Spleen (tissue), 13 donors: ENCODE data around the gene IL12B. TPM values are rescaled to one million over a fixed set of nuclear protein-coding genes. Genes with fewer than 3 reads are reported as not detected.
"Not testable (repeated sequence)": the region's sequence is repeated elsewhere in the genome, so short reads cannot be mapped to it uniquely, and the experiment has no call there.

Experiments used
- DNase-seq: peaks from one replicate; pipeline ENCODE4 v3.0.0-alpha.2; 2020
- H3K27ac ChIP-seq, 8 donors: fragments of 200-600 bp; sonication (generic) in 7 of 8; 1 replicate in 4 of 8; 2 replicates in 4 of 8; pipeline versions ENCODE4 v1.5.0 to v1.8.0; 2016 to 2021; ENCODE audit warnings: inconsistent platforms in 4 of 8, mild to moderate bottlenecking in 4 of 8, moderate library complexity in 1 of 8
- H3K27me3 ChIP-seq, 7 donors: fragments of 200-600 bp; sonication (generic) in 6 of 7; replicated peaks in 1 of 7; 1 replicate in 4 of 7; 2 replicates in 3 of 7; pipeline versions ENCODE4 v1.5.0 to v1.8.0; 2016 to 2021; ENCODE audit warnings: inconsistent platforms in 3 of 7, mild to moderate bottlenecking in 1 of 7
- H3K36me3 ChIP-seq, 6 donors: fragments of 200-600 bp; sonication (generic) in 5 of 6; 1 replicate in 4 of 6; 2 replicates in 2 of 6; pipeline versions ENCODE4 v1.5.0 to v1.8.0; 2016 to 2021; ENCODE audit warnings: inconsistent platforms in 2 of 6
- H3K4me1 ChIP-seq, 6 donors: fragments of 200-600 bp; sonication (generic) in 5 of 6; 1 replicate in 3 of 6; 2 replicates in 3 of 6; pipeline versions ENCODE4 v1.5.0 to v1.8.0; 2016 to 2021; ENCODE audit warnings: inconsistent platforms in 3 of 6
- H3K4me3 ChIP-seq, 8 donors: fragments of 200-600 bp; sonication (generic) in 7 of 8; 1 replicate in 4 of 8; 2 replicates in 4 of 8; pipeline versions ENCODE4 v1.5.0 to v1.8.0; 2016 to 2021; ENCODE audit warnings: inconsistent platforms in 4 of 8, mild to moderate bottlenecking in 4 of 8, moderate library complexity in 2 of 8
- H3K9me3 ChIP-seq, 8 donors: fragments of 200-600 bp; sonication (generic) in 7 of 8; 1 replicate in 4 of 8; 2 replicates in 4 of 8; pipeline versions ENCODE4 v1.5.0 to v1.8.0; 2016 to 2021; ENCODE audit warnings: inconsistent platforms in 4 of 8
- POLR2A ChIP-seq, 3 donors: fragments of 450-650 bp; IDR thresholded peaks; one replicate each; pipeline ENCODE4 v1.5.1; 2017; ENCODE audit warnings: antibody characterized with exemption in 3 of 3, mild to moderate bottlenecking in 1 of 3
- POLR2AphosphoS5 ChIP-seq, 3 donors: sonication (generic); formaldehyde crosslinking; IDR thresholded peaks; one replicate each; pipeline ENCODE4 v1.5.1; 2017; ENCODE audit warnings: antibody characterized with exemption in 3 of 3
- WGBS, 5 donors: extraction: QIAGEN DNeasy Blood & Tissue Kit in 3 of 5; methylation state at CpG; one replicate each; pipeline versions ENCODE4 v1.1.5 to v1.1.7; 2013 to 2018; 5-methylcytosine and 5-hydroxymethylcytosine counted together
- intact Hi-C: fragments of 100-400 bp; cut with DNase I; formaldehyde crosslinking; loops from one replicate; pipeline ENCODE4 v1.15.0; 2023; ENCODE audit warnings: low total_unique reads
- long read RNA-seq, 2 donors: transcript quantifications; one replicate each; lab custom pipeline, GENCODE V29; 2026
- polyA plus RNA-seq, 3 donors: library from polyadenylated mRNA; stranded (reverse); fragments of 200-250 nt; gene quantifications; one replicate each; pipeline ENCODE4 v1.2.1, GENCODE V29; 2013
- total RNA-seq, 7 donors: library from RNA; depleted of rRNA in 3 of 7; stranded (reverse); fragments of >200 nt in 3 of 7; fragmentation: NEBNext Ultra II Directional in 4 of 7; extraction: Animal tissue kit (Norgen Biotek cat#: 25700) in 4 of 7; gene quantifications; one replicate each; pipeline versions ENCODE4 v1.1.0 to v1.2.1, GENCODE V29; 2016 to 2021
- TF ChIP-seq, protein P1 (sequence below), 11 experiments: fragments of 200-600 bp in 7 of 11; fragments of 450-650 bp in 4 of 11; sonication (generic) in 4 of 11; IDR thresholded peaks in 8 of 11; conservative IDR thresholded peaks in 3 of 11; 1 replicate in 7 of 11; 2 replicates in 4 of 11; pipeline versions ENCODE4 v1.4.0 to v1.8.0; 2016 to 2021; ENCODE audit warnings: antibody characterized with exemption in 11 of 11, inconsistent platforms in 4 of 11, mild to moderate bottlenecking in 1 of 11
- donor health status: healthy with polysubstance abuse.
- donor health status: DM: no; HTN: no; CAD: no; lungs with moderate emphysema.
- donor health status: DM: no; HTN: no; CAD: no.
- donor health status: Bipolar disorder and iron deficiency.
- donor health status: healthy.
- donor health status: DM: no; HTN: no; CAD: no.
- donor health status: DM: yes; HTN: yes; CAD: no.

The IL12B gene
- under 1 TPM in 2 of 7 donors, not detected in 5; 0.23 to 0.29 TPM for total RNA-seq
- polyA plus RNA-seq, result under 1 TPM in 2 of 3 donors, not detected in 1; 0.06 to 0.07 TPM
- long read RNA-seq, donor 1, result 0 reads
- long read RNA-seq, donor 2, result 0 reads

GRCh38 chr5:159330131-159330800 lies at the start of gene IL12B:
Gene IL12B (minus strand): TSS chr5:159330487. CDS start chr5:159326782, 3,705 bp downstream.
- intact Hi-C loops, result no loop called here
- peak within 1 kb of the TSS; percentile 27 to 69 (median 34) for H3K4me3 ChIP-seq
- WGBS, 5 donors, result 47 to 70% (median 57%) methylated on average over 4 of the region's 4 CpGs
- TF ChIP-seq, protein P1, sequence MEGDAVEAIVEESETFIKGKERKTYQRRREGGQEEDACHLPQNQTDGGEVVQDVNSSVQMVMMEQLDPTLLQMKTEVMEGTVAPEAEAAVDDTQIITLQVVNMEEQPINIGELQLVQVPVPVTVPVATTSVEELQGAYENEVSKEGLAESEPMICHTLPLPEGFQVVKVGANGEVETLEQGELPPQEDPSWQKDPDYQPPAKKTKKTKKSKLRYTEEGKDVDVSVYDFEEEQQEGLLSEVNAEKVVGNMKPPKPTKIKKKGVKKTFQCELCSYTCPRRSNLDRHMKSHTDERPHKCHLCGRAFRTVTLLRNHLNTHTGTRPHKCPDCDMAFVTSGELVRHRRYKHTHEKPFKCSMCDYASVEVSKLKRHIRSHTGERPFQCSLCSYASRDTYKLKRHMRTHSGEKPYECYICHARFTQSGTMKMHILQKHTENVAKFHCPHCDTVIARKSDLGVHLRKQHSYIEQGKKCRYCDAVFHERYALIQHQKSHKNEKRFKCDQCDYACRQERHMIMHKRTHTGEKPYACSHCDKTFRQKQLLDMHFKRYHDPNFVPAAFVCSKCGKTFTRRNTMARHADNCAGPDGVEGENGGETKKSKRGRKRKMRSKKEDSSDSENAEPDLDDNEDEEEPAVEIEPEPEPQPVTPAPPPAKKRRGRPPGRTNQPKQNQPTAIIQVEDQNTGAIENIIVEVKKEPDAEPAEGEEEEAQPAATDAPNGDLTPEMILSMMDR (IDR thresholded peaks at IDR 0.05 in 8 of 11, conservative IDR thresholded peaks at IDR 0.05 in 3 of 11), result no peak
- TF ChIP-seq POLR2A (IDR thresholded peaks at IDR 0.05), result no peak
- no peak for TF ChIP-seq POLR2AphosphoS5 (IDR thresholded peaks at IDR 0.05)
- no peaks in the 10 kb centered on the region for H3K9me3 ChIP-seq
- peaks cover 2 to 35% (median 22%) of the 10 kb centered on the region in 6 donors for H3K4me1 ChIP-seq
- peak within 1 kb of the TSS; percentile 57 to 89 (median 77) for H3K27ac ChIP-seq
- H3K36me3 ChIP-seq, result no peaks in the 10 kb centered on the region
- no peak for DNase-seq
- no peaks in the 10 kb centered on the region for H3K27me3 ChIP-seq

- Histone ChIP-seq H3K27me3 (no peaks in the 10 kb centered on the region), H3K27ac (no peak overlapping the region), H3K36me3 (no peaks in the 10 kb centered on the region), H3K4me3 (no peak overlapping the region), H3K9me3 (peaks cover 2 to 83% (median 74%) of the 10 kb centered on the region in 8 donors), H3K4me1 (no peaks in the 10 kb centered on the region)
- intact Hi-C loops, result no loop called here
- TF ChIP-seq POLR2A (IDR thresholded peaks at IDR 0.05) (no peak), POLR2AphosphoS5 (IDR thresholded peaks at IDR 0.05) (no peak)
- TF ChIP-seq, protein P1 (IDR thresholded peaks at IDR 0.05 in 8 of 11, conservative IDR thresholded peaks at IDR 0.05 in 3 of 11), result no peak
- no peak for DNase-seq
Measured at GRCh38 chr5:159377653-159378052, 47.4 kb upstream of the IL12B start.

DNA sequence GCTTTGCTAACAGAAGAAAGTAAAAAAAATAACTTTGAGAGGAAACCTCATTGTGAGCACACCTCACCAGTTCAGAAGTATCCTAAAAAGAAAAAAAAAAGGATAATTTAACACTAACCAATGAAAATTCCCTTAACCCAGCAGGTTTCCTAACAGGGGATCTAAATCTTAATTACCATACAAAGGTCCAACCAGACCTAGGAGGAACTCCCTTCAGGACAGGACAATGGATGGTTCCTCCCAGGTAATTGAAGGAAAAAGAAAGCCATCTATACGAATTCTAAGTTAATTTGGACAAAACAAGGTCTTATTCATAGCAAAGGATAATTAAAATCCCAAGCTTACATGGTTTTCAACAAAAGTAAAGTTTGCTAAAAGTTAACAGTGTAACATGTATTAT lies 37.6 kb upstream of the IL12B start:
- H3K4me3 ChIP-seq, DNase-seq, H3K4me1 ChIP-seq, H3K36me3 ChIP-seq, H3K27ac ChIP-seq, intact Hi-C loops, H3K27me3 ChIP-seq, H3K9me3 ChIP-seq: not testable (repeated sequence)
- WGBS, 5 donors, result 72 to 89% (median 79%) methylated on average over 1 of the region's 1 CpG

- H3K27me3 ChIP-seq, H3K4me1 ChIP-seq, H3K27ac ChIP-seq, H3K4me3 ChIP-seq, DNase-seq, H3K9me3 ChIP-seq, H3K36me3 ChIP-seq, intact Hi-C loops: not testable (repeated sequence)
- WGBS, 5 donors, result 78 to 85% (median 82%) methylated on average over 5 of the region's 5 CpGs
Measured at GRCh38 chr5:159366776-159367175, 36.5 kb upstream of the IL12B start.

DNA sequence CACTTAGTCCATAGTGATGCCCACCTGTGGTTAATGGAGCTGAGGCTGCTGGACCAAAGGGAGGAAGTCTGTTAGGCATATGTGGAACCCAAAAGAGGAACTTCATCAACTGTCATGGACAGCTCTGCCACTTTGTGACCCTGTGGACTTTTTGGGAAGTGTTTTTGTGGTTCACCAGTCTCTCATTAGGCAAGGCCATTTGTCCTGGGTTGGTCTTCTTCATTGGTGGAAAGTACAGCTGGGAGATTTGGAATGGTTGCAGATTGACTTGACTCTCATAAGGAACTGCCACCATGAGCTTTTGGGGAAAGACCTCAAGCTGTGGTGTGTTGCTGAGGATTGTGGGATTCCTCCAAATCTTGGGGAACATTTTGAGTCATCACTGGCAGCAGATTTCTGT lies 31.9 kb upstream of the IL12B start:
- DNase-seq, result no peak
- Histone ChIP-seq H3K4me3 (no peak overlapping the region), H3K36me3 (no peaks in the 10 kb centered on the region), H3K27me3 (no peaks in the 10 kb centered on the region), H3K4me1 (peaks cover 0 to 11% (median 3%) of the 10 kb centered on the region in 6 donors), H3K27ac (no peak overlapping the region), H3K9me3 (no peaks in the 10 kb centered on the region)
- intact Hi-C loops, result no loop called here
- TF ChIP-seq, protein P1 (IDR thresholded peaks at IDR 0.05 in 8 of 11, conservative IDR thresholded peaks at IDR 0.05 in 3 of 11), result peak in 1 of 11 experiments; percentile 7
- no peak for TF ChIP-seq POLR2A (IDR thresholded peaks at IDR 0.05)

- H3K9me3 ChIP-seq, H3K36me3 ChIP-seq, H3K4me3 ChIP-seq, H3K27me3 ChIP-seq, H3K27ac ChIP-seq, intact Hi-C loops, DNase-seq: not testable (repeated sequence)
- H3K4me1 ChIP-seq, result peaks cover 0 to 11% (median 3%) of the 10 kb centered on the region in 6 donors
- 68 to 80% (median 73%) methylated on average over 7 of the region's 7 CpGs for WGBS, 5 donors
Measured at GRCh38 chr5:159359871-159360270, 29.6 kb upstream of the IL12B start.
